ENCODE data around the gene ST6GALNAC3.
"Not testable (repeated sequence)": the region's sequence is repeated elsewhere in the genome, so short reads cannot be mapped to it uniquely, and the experiment has no call there.

The ST6GALNAC3 gene

GRCh38 chr1:76074321-76075187 lies at the start of gene ST6GALNAC3:
ST6GALNAC3 (plus strand) TSS chr1:76074746.
- TF ChIP-seq JUND (IDR thresholded peaks at IDR 0.05; ENCODE audit: low read depth), result no peak
- in situ Hi-C loops (cut with HindIII; ENCODE audit: low pct_unique_long_range_greater_than_20kb, low sequenced_read_pairs), result no loop called here
- peak; percentile 13 to 55 for DNase-seq (ENCODE audit: low read depth in 1 of 2, low spot score in 1 of 2)

- in situ Hi-C loops (cut with HindIII; ENCODE audit: low pct_unique_long_range_greater_than_20kb, low sequenced_read_pairs), result no loop called here
- TF ChIP-seq JUND (IDR thresholded peaks at IDR 0.05; ENCODE audit: low read depth), result no peak
- no peak for DNase-seq (ENCODE audit: low read depth in 1 of 2, low spot score in 1 of 2)
Measured at GRCh38 chr1:76027341-76027740, 47.2 kb upstream of the ST6GALNAC3 start.

- in situ Hi-C loops (cut with HindIII; ENCODE audit: low pct_unique_long_range_greater_than_20kb, low sequenced_read_pairs), result no loop called here
- no peak for TF ChIP-seq JUND (IDR thresholded peaks at IDR 0.05; ENCODE audit: low read depth)
- DNase-seq (ENCODE audit: low read depth in 1 of 2, low spot score in 1 of 2), result no peak
Measured at GRCh38 chr1:76029331-76029730, 45.2 kb upstream of the ST6GALNAC3 start.

GRCh38 chr1:76031496-76031895 lies 43.0 kb upstream of the ST6GALNAC3 start:
- in situ Hi-C loops (cut with HindIII; ENCODE audit: low pct_unique_long_range_greater_than_20kb, low sequenced_read_pairs), result no loop called here
- no peak for DNase-seq (ENCODE audit: low read depth in 1 of 2, low spot score in 1 of 2)
- no peak for TF ChIP-seq JUND (IDR thresholded peaks at IDR 0.05; ENCODE audit: low read depth)

GRCh38 chr1:76033800-76034475 lies 40.6 kb upstream of the ST6GALNAC3 start:
- no peak for TF ChIP-seq JUND (IDR thresholded peaks at IDR 0.05; ENCODE audit: low read depth)
- in situ Hi-C loops (cut with HindIII; ENCODE audit: low pct_unique_long_range_greater_than_20kb, low sequenced_read_pairs), result no loop called here
- DNase-seq (ENCODE audit: low read depth in 1 of 2, low spot score in 1 of 2), result no peak

GRCh38 chr1:76035053-76035452 lies 39.5 kb upstream of the ST6GALNAC3 start:
- in situ Hi-C loops (cut with HindIII; ENCODE audit: low pct_unique_long_range_greater_than_20kb, low sequenced_read_pairs), result no loop called here
- no peak for DNase-seq (ENCODE audit: low read depth in 1 of 2, low spot score in 1 of 2)
- no peak for TF ChIP-seq JUND (IDR thresholded peaks at IDR 0.05; ENCODE audit: low read depth)

GRCh38 chr1:76037324-76037723 lies 37.2 kb upstream of the ST6GALNAC3 start:
- DNase-seq (ENCODE audit: low read depth in 1 of 2, low spot score in 1 of 2), result no peak

GRCh38 chr1:76038287-76039004 lies 36.1 kb upstream of the ST6GALNAC3 start:
- DNase-seq (ENCODE audit: low read depth in 1 of 2, low spot score in 1 of 2), result no peak
- TF ChIP-seq JUND (IDR thresholded peaks at IDR 0.05; ENCODE audit: low read depth), result no peak
- in situ Hi-C loops (cut with HindIII; ENCODE audit: low pct_unique_long_range_greater_than_20kb, low sequenced_read_pairs), result no loop called here

More at GRCh38 chr1:76037324-76037723, 37.2 kb upstream of the ST6GALNAC3 start:
- no peak for TF ChIP-seq JUND (IDR thresholded peaks at IDR 0.05; ENCODE audit: low read depth)
- in situ Hi-C loops (cut with HindIII; ENCODE audit: low pct_unique_long_range_greater_than_20kb, low sequenced_read_pairs), result no loop called here

GRCh38 chr1:76046149-76046548 lies 28.4 kb upstream of the ST6GALNAC3 start:
- no peak for TF ChIP-seq JUND (IDR thresholded peaks at IDR 0.05; ENCODE audit: low read depth)
- no peak for DNase-seq (ENCODE audit: low read depth in 1 of 2, low spot score in 1 of 2)
- in situ Hi-C loops (cut with HindIII; ENCODE audit: low pct_unique_long_range_greater_than_20kb, low sequenced_read_pairs), result no loop called here

- TF ChIP-seq JUND (IDR thresholded peaks at IDR 0.05; ENCODE audit: low read depth), result no peak
- no peak for DNase-seq (ENCODE audit: low read depth in 1 of 2, low spot score in 1 of 2)
- in situ Hi-C loops (cut with HindIII; ENCODE audit: low pct_unique_long_range_greater_than_20kb, low sequenced_read_pairs), result no loop called here
Measured at GRCh38 chr1:76048219-76048618, 26.3 kb upstream of the ST6GALNAC3 start.

- in situ Hi-C loops (cut with HindIII; ENCODE audit: low pct_unique_long_range_greater_than_20kb, low sequenced_read_pairs), result no loop called here
- no peak for TF ChIP-seq JUND (IDR thresholded peaks at IDR 0.05; ENCODE audit: low read depth)
- no peak for DNase-seq (ENCODE audit: low read depth in 1 of 2, low spot score in 1 of 2)
Measured at GRCh38 chr1:76048926-76049325, 25.6 kb upstream of the ST6GALNAC3 start.

- DNase-seq (ENCODE audit: low read depth in 1 of 2, low spot score in 1 of 2), result no peak
- no peak for TF ChIP-seq JUND (IDR thresholded peaks at IDR 0.05; ENCODE audit: low read depth)
- in situ Hi-C loops (cut with HindIII; ENCODE audit: low pct_unique_long_range_greater_than_20kb, low sequenced_read_pairs), result no loop called here
Measured at GRCh38 chr1:76049498-76049897, 25.0 kb upstream of the ST6GALNAC3 start.

GRCh38 chr1:76050073-76050472 lies 24.5 kb upstream of the ST6GALNAC3 start:
- DNase-seq (ENCODE audit: low read depth in 1 of 2, low spot score in 1 of 2); in situ Hi-C loops (cut with HindIII; ENCODE audit: low pct_unique_long_range_greater_than_20kb, low sequenced_read_pairs): not testable (repeated sequence)

Measured in T47D (cell line).